Measurements from ENCODE around the gene BBS9. TPM values are rescaled to one million over a fixed set of nuclear protein-coding genes. Genes with fewer than 3 reads are reported as not detected.

Gene BBS9
- total RNA-seq, 1 donor from 2014 or later, result 28.4 TPM

GRCh38 chr7:33604056-33604455, 474.7 kb downstream of the BBS9 start:
- intact Hi-C loops (cut with DNase I), result no loop called here
- DNase-seq (no peak), ATAC-seq (no peak)
- no peaks in the 10 kb centered on the region for H3K4me1 ChIP-seq
- H3K9me3 ChIP-seq, result no peaks in the 10 kb centered on the region
- H3K27ac ChIP-seq, result no peak overlapping the region
- TF ChIP-seq CTCF (IDR thresholded peaks at IDR 0.05), result no peak
- H3K27me3 ChIP-seq (ENCODE audit: low read depth), result no peaks in the 10 kb centered on the region
- H3K4me3 ChIP-seq, result no peak overlapping the region
- H3K36me3 ChIP-seq, result no peaks in the 10 kb centered on the region

- no peaks in the 10 kb centered on the region for H3K27me3 ChIP-seq (ENCODE audit: low read depth)
- no peak overlapping the region for H3K27ac ChIP-seq
- no peak overlapping the region for H3K4me3 ChIP-seq
- ATAC-seq (no peak), DNase-seq (no peak)
- H3K36me3 ChIP-seq, result no peaks in the 10 kb centered on the region
- H3K9me3 ChIP-seq, result no peaks in the 10 kb centered on the region
- no peak for TF ChIP-seq CTCF (IDR thresholded peaks at IDR 0.05)
- intact Hi-C loops (cut with DNase I), result no loop called here
- H3K4me1 ChIP-seq, result no peaks in the 10 kb centered on the region
Measured at GRCh38 chr7:33610918-33611317, 481.6 kb downstream of the BBS9 start.

GRCh38 chr7:33612442-33612841, 483.1 kb downstream of the BBS9 start:
- H3K27me3 ChIP-seq (ENCODE audit: low read depth), result no peaks in the 10 kb centered on the region
- ATAC-seq, result no peak
- intact Hi-C loops (cut with DNase I), result no loop called here
- TF ChIP-seq CTCF (IDR thresholded peaks at IDR 0.05), result no peak
- H3K4me3 ChIP-seq, result no peak overlapping the region
- DNase-seq, result no peak
- H3K36me3 ChIP-seq, result no peaks in the 10 kb centered on the region
- no peaks in the 10 kb centered on the region for H3K9me3 ChIP-seq
- H3K4me1 ChIP-seq, result no peaks in the 10 kb centered on the region
- no peak overlapping the region for H3K27ac ChIP-seq

- no peak for ATAC-seq
- intact Hi-C loops (cut with DNase I), result no loop called here
- no peak for TF ChIP-seq CTCF (IDR thresholded peaks at IDR 0.05)
Measured at GRCh38 chr7:33614357-33615117, 485.2 kb downstream of the BBS9 start.

GRCh38 chr7:33616752-33617151, 487.4 kb downstream of the BBS9 start:
- ATAC-seq (no peak), DNase-seq (no peak)
- Histone ChIP-seq H3K4me1 (no peaks in the 10 kb centered on the region), H3K36me3 (no peaks in the 10 kb centered on the region), H3K4me3 (no peak overlapping the region), H3K27ac (no peak overlapping the region), H3K27me3 (ENCODE audit: low read depth) (no peaks in the 10 kb centered on the region), H3K9me3 (peaks cover 7% of the 10 kb centered on the region)
- intact Hi-C loops (cut with DNase I), result no loop called here
- no peak for TF ChIP-seq CTCF (IDR thresholded peaks at IDR 0.05)

More at GRCh38 chr7:33614357-33615117, 485.2 kb downstream of the BBS9 start:
- Histone ChIP-seq H3K36me3 (no peaks in the 10 kb centered on the region), H3K4me3 (no peak overlapping the region), H3K9me3 (no peaks in the 10 kb centered on the region), H3K27ac (no peak overlapping the region), H3K4me1 (no peaks in the 10 kb centered on the region), H3K27me3 (ENCODE audit: low read depth) (no peaks in the 10 kb centered on the region)
- no peak for DNase-seq
